ENCODE results near the gene MYOM1. TPM values are rescaled to one million over a fixed set of nuclear protein-coding genes. Genes with fewer than 3 reads are reported as not detected.
"Not testable (repeated sequence)": the region's sequence is repeated elsewhere in the genome, so short reads cannot be mapped to it uniquely, and the experiment has no call there.

MYOM1 gene
- polyA plus RNA-seq, 4 donors: 1.5 to 7.9 (median 2.8) TPM

DNA sequence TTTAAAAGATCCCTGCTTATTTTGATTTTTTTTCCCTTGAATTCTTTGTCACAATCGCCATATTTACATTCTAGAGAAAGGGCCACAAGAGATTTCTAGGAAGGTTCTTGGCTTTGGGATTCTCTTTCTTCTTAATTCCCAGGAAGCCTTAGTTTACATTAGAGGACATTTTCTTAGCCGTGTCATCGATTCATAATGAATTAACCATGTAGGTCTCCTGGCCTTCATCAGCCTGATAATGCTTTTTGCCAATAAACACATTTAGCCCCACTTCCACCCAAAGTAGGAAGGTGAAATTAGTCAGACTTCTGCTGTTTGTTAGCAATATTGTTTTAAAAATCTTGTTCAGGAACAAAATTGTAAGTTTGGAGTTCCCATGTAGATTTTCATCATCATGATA lies 135.6 kb downstream of the MYOM1 start:
- Histone ChIP-seq H3K36me3 (ENCODE audit: control insufficient read depth in 3 of 3, insufficient read depth in 2 of 3, low read depth in 1 of 3, low read length in 3 of 3) (peaks cover 0 to 3% (median 0%) of the 10 kb centered on the region in 3 donors), H3K27me3 (ENCODE audit: control insufficient read depth in 3 of 3, insufficient read depth in 3 of 3, low read length in 3 of 3) (no peaks in the 10 kb centered on the region), H3K4me3 (ENCODE audit: low read depth in 1 of 3, low read length in 3 of 3) (no peak overlapping the region), H3K27ac (ENCODE audit: low read depth in 1 of 3, low read length in 2 of 3) (no peak overlapping the region), H3K9me3 (ENCODE audit: control insufficient read depth in 2 of 2, insufficient read depth in 1 of 2, low read depth in 1 of 2, low read length in 1 of 2) (no peaks in the 10 kb centered on the region), H3K4me1 (ENCODE audit: control insufficient read depth in 3 of 3, insufficient read depth in 2 of 3, low read depth in 1 of 3, low read length in 2 of 3) (peaks cover 0 to 17% (median 3%) of the 10 kb centered on the region in 3 donors)
- FAIRE-seq: no peak
- 71 to 91% (median 89%) methylated on average over 3 of the region's 3 CpGs for WGBS, 3 donors
- DNase-seq: no peak

DNA sequence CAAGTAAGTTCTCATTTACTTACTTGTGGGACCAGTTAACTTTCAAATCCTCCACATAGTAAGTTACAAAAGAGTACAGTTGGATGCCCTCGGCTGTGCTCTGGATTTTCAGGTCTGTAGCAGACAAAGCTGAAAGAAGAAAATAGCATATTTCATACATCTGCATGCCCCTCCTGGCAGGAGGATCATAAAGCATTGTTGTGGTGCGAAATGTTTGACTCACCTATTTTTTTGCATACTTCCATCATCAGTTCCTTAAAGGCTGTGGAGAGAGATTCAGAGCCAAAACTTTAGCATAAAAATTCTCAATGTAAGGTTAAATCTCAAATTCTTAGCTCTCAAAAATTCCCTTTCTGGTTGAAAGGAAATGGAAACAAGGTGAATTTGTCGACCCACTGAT lies 136.0 kb downstream of the MYOM1 start:
- no peak for DNase-seq
- no peak for FAIRE-seq
- Histone ChIP-seq H3K36me3 (ENCODE audit: control insufficient read depth in 3 of 3, insufficient read depth in 2 of 3, low read depth in 1 of 3, low read length in 3 of 3) (peaks cover 0 to 3% (median 0%) of the 10 kb centered on the region in 3 donors), H3K27me3 (ENCODE audit: control insufficient read depth in 3 of 3, insufficient read depth in 3 of 3, low read length in 3 of 3) (no peaks in the 10 kb centered on the region), H3K4me3 (ENCODE audit: low read depth in 1 of 3, low read length in 3 of 3) (no peak overlapping the region), H3K27ac (ENCODE audit: low read depth in 1 of 3, low read length in 2 of 3) (no peak overlapping the region), H3K4me1 (ENCODE audit: control insufficient read depth in 3 of 3, insufficient read depth in 2 of 3, low read depth in 1 of 3, low read length in 2 of 3) (peaks cover 0 to 15% (median 3%) of the 10 kb centered on the region in 3 donors), H3K9me3 (ENCODE audit: control insufficient read depth in 2 of 2, insufficient read depth in 1 of 2, low read depth in 1 of 2, low read length in 1 of 2) (no peaks in the 10 kb centered on the region)
- 62 to 65% (median 65%) methylated on average over 3 of the region's 3 CpGs for WGBS, 3 donors

DNA sequence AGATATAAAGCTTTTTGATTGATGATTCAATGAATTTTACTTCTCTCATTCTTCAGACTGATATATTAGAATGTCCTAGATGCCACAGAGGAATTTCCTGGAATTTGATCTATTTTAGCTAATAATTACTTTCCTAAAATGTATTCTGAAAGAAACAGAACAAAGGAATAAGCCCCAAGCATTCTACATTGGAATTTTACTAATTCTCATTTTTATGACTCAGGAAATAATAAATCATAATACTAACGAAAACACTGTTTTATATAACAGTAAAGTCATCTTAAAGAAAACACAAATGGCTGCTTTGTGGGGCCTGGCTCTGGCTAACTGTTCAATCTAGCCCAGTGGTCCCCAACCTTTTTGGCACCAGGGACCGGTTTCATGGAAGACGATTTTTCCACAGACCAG lies 138.2 kb downstream of the MYOM1 start:
- DNase-seq: no peak
- no peaks in the 10 kb centered on the region for H3K27me3 ChIP-seq (ENCODE audit: control insufficient read depth in 3 of 3, insufficient read depth in 3 of 3, low read length in 3 of 3)
- H3K36me3 ChIP-seq (ENCODE audit: control insufficient read depth in 3 of 3, insufficient read depth in 2 of 3, low read depth in 1 of 3, low read length in 3 of 3): peaks cover 0 to 3% (median 0%) of the 10 kb centered on the region in 3 donors
- FAIRE-seq: no peak
- H3K27ac ChIP-seq (ENCODE audit: low read depth in 1 of 3, low read length in 2 of 3): no peak overlapping the region
- H3K4me1 ChIP-seq (ENCODE audit: control insufficient read depth in 3 of 3, insufficient read depth in 2 of 3, low read depth in 1 of 3, low read length in 2 of 3): no peaks in the 10 kb centered on the region
- no peaks in the 10 kb centered on the region for H3K9me3 ChIP-seq (ENCODE audit: control insufficient read depth in 2 of 2, insufficient read depth in 1 of 2, low read depth in 1 of 2, low read length in 1 of 2)
- WGBS, 3 donors: 65 to 69% (median 67%) methylated on average over 3 of the region's 3 CpGs
- no peak overlapping the region for H3K4me3 ChIP-seq (ENCODE audit: low read depth in 1 of 3, low read length in 3 of 3)

DNA sequence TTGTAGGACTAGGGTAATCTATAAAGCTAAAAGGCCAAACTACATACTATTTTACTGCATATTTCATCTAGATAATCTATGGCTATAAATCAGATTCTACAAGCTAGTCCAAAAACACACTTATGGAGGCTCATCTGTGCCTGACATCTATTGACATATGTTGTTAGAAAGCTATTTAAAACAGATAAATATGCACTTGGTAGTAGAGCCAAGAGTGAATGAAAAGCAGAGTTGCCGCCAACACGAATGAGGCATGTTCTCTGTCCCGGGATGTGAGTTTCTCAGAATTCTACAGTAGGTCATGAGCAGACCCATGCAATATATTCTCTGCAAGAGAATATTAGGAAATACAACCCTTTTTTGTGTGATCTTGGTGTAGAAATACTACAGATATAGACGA lies 140.1 kb downstream of the MYOM1 start:
- H3K36me3 ChIP-seq (ENCODE audit: control insufficient read depth in 3 of 3, insufficient read depth in 2 of 3, low read depth in 1 of 3, low read length in 3 of 3): peaks cover 0 to 3% (median 0%) of the 10 kb centered on the region in 3 donors
- H3K27me3 ChIP-seq (ENCODE audit: control insufficient read depth in 3 of 3, insufficient read depth in 3 of 3, low read length in 3 of 3): no peaks in the 10 kb centered on the region
- H3K9me3 ChIP-seq (ENCODE audit: control insufficient read depth in 2 of 2, insufficient read depth in 1 of 2, low read depth in 1 of 2, low read length in 1 of 2): no peaks in the 10 kb centered on the region
- no peaks in the 10 kb centered on the region for H3K4me1 ChIP-seq (ENCODE audit: control insufficient read depth in 3 of 3, insufficient read depth in 2 of 3, low read depth in 1 of 3, low read length in 2 of 3)
- H3K4me3 ChIP-seq (ENCODE audit: low read depth in 1 of 3, low read length in 3 of 3): no peak overlapping the region
- H3K27ac ChIP-seq (ENCODE audit: low read depth in 1 of 3, low read length in 2 of 3): no peak overlapping the region
- FAIRE-seq: no peak
- 71 to 95% (median 95%) methylated on average over 4 of the region's 4 CpGs for WGBS, 3 donors
- DNase-seq: no peak

DNA sequence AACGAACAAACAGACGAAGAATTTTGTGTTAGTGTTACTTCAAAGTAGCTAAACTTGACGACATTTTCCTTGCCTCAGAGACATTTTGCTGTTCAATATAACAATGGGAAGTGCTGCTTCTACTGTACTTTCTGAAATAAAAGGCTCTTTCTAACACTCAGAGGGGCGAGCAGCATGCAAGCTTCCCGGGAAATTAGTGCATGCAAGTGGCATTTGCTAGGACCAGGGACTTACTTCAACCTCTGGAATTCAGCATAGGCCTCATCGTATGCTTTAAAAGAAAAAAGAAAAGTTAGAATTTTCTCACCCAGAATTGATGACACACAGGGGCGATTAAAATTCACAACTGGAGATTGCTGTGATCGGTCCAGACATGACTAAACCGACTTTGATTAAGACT lies 144.3 kb downstream of the MYOM1 start:
- Histone ChIP-seq H3K27ac (ENCODE audit: low read depth in 1 of 3, low read length in 2 of 3) (no peak overlapping the region), H3K4me3 (ENCODE audit: low read depth in 1 of 3, low read length in 3 of 3) (no peak overlapping the region), H3K36me3 (ENCODE audit: control insufficient read depth in 3 of 3, insufficient read depth in 2 of 3, low read depth in 1 of 3, low read length in 3 of 3) (no peaks in the 10 kb centered on the region), H3K4me1 (ENCODE audit: control insufficient read depth in 3 of 3, insufficient read depth in 2 of 3, low read depth in 1 of 3, low read length in 2 of 3) (peaks cover 0 to 21% (median 0%) of the 10 kb centered on the region in 3 donors), H3K27me3 (ENCODE audit: control insufficient read depth in 3 of 3, insufficient read depth in 3 of 3, low read length in 3 of 3) (no peaks in the 10 kb centered on the region), H3K9me3 (ENCODE audit: control insufficient read depth in 2 of 2, insufficient read depth in 1 of 2, low read depth in 1 of 2, low read length in 1 of 2) (peaks cover 0 to 7% of the 10 kb centered on the region in 2 donors)
- DNase-seq (no peak), FAIRE-seq (no peak)
- 69 to 80% (median 79%) methylated on average over 9 of the region's 9 CpGs for WGBS, 3 donors

DNA sequence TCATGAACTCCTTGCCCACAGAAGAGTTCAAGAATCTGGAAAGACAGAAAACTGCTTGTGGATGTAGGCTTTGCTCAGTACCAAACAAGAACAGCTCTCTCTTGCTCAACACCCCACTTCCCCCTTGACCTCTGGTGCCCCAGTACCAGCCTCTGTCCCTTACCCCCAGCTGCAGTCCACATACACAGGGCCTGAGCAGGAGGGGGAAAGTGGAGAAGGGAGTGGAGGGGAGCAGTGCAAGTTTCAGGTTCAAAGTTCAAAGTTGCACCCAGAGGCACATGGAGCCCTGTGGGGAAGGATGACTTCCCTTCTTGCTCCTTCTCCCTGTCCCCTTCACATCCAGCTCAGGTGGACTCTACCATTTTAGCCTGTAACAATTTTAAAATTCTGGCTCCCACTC lies 145.7 kb downstream of the MYOM1 start:
- peak overlapping the region in 1 of 3 donors; percentile 57 for H3K27ac ChIP-seq (ENCODE audit: low read depth in 1 of 3, low read length in 2 of 3)
- no peak for FAIRE-seq
- no peaks in the 10 kb centered on the region for H3K36me3 ChIP-seq (ENCODE audit: control insufficient read depth in 3 of 3, insufficient read depth in 2 of 3, low read depth in 1 of 3, low read length in 3 of 3)
- DNase-seq: peak; percentile 81 to 87
- no peak overlapping the region for H3K4me3 ChIP-seq (ENCODE audit: low read depth in 1 of 3, low read length in 3 of 3)
- H3K27me3 ChIP-seq (ENCODE audit: control insufficient read depth in 3 of 3, insufficient read depth in 3 of 3, low read length in 3 of 3): no peaks in the 10 kb centered on the region
- peaks cover 0 to 7% of the 10 kb centered on the region in 2 donors for H3K9me3 ChIP-seq (ENCODE audit: control insufficient read depth in 2 of 2, insufficient read depth in 1 of 2, low read depth in 1 of 2, low read length in 1 of 2)
- peaks cover 0 to 21% (median 0%) of the 10 kb centered on the region in 3 donors for H3K4me1 ChIP-seq (ENCODE audit: control insufficient read depth in 3 of 3, insufficient read depth in 2 of 3, low read depth in 1 of 3, low read length in 2 of 3)

DNA sequence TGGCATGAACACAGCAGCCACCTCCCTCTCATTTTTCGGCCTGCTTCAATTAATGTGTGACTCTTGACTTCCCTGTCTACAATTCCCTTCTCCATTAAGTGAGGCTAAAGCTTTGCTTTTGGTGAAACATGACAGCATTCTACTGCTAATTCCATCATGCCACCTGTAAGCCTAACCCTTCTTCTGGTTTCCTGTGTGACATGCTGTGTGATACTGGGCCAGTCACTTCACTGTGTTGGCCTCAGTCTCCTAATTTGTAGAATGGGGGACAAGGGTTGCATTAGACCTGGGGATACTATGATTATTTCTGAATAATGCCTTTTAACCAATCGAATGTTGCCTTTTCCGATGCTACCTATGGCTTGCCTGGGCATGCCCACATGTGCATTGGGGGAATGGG lies 146.4 kb downstream of the MYOM1 start:
- H3K27me3 ChIP-seq (ENCODE audit: control insufficient read depth in 3 of 3, insufficient read depth in 3 of 3, low read length in 3 of 3); H3K9me3 ChIP-seq (ENCODE audit: control insufficient read depth in 2 of 2, insufficient read depth in 1 of 2, low read depth in 1 of 2, low read length in 1 of 2); H3K4me3 ChIP-seq (ENCODE audit: low read depth in 1 of 3, low read length in 3 of 3); H3K36me3 ChIP-seq (ENCODE audit: control insufficient read depth in 3 of 3, insufficient read depth in 2 of 3, low read depth in 1 of 3, low read length in 3 of 3); DNase-seq; FAIRE-seq: not testable (repeated sequence)
- WGBS, 3 donors: 77 to 98% (median 94%) methylated on average over 3 of the region's 3 CpGs
- peak overlapping the region in 1 of 3 donors; percentile 57 for H3K27ac ChIP-seq (ENCODE audit: low read depth in 1 of 3, low read length in 2 of 3)
- peaks cover 0 to 21% (median 0%) of the 10 kb centered on the region in 3 donors for H3K4me1 ChIP-seq (ENCODE audit: control insufficient read depth in 3 of 3, insufficient read depth in 2 of 3, low read depth in 1 of 3, low read length in 2 of 3)

DNA sequence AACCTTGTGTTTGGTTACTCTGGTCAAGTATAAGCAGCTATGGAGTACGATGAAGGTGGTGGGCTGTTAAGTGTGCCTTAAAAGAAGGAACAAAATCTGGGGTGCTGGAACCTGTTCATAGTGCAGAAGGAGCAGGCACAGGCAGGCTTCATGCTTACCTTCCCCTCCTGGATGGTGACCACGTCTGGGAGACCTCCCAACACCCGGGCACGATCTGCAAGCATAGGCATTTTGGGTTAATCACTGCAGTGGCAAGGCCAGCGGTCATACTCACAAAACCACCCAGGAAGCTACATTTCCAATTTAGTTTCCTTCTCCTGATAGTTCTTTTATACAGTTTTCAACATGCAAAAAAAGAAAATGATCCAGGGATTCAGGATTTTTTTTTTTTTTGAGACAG lies 148.1 kb downstream of the MYOM1 start:
- H3K4me3 ChIP-seq (ENCODE audit: low read depth in 1 of 3, low read length in 3 of 3): no peak overlapping the region
- no peak for DNase-seq
- H3K4me1 ChIP-seq (ENCODE audit: control insufficient read depth in 3 of 3, insufficient read depth in 2 of 3, low read depth in 1 of 3, low read length in 2 of 3): peaks cover 0 to 21% (median 4%) of the 10 kb centered on the region in 3 donors
- no peak for FAIRE-seq
- H3K9me3 ChIP-seq (ENCODE audit: control insufficient read depth in 2 of 2, insufficient read depth in 1 of 2, low read depth in 1 of 2, low read length in 1 of 2): peaks cover 0 to 7% of the 10 kb centered on the region in 2 donors
- H3K27ac ChIP-seq (ENCODE audit: low read depth in 1 of 3, low read length in 2 of 3): no peak overlapping the region
- 91 to 95% (median 91%) methylated on average over 5 of the region's 5 CpGs for WGBS, 3 donors
- no peaks in the 10 kb centered on the region for H3K36me3 ChIP-seq (ENCODE audit: control insufficient read depth in 3 of 3, insufficient read depth in 2 of 3, low read depth in 1 of 3, low read length in 3 of 3)
- no peaks in the 10 kb centered on the region for H3K27me3 ChIP-seq (ENCODE audit: control insufficient read depth in 3 of 3, insufficient read depth in 3 of 3, low read length in 3 of 3)
